GM10266 (cell line): ENCODE measurements around the gene CLUH.

Experiments
- DNase-seq: peaks from one replicate; pipeline ENCODE4 v3.0.0; 2012; ENCODE audit errors: extremely low spot score
- CTCF ChIP-seq: IDR thresholded peaks from 2 replicates; pipeline ENCODE4 v1.5.1; 2012; ENCODE audit warnings: mild to moderate bottlenecking, low read depth; ENCODE audit not compliant: control insufficient read depth, insufficient read depth; ENCODE audit errors: missing control alignments

CLUH gene

DNA sequence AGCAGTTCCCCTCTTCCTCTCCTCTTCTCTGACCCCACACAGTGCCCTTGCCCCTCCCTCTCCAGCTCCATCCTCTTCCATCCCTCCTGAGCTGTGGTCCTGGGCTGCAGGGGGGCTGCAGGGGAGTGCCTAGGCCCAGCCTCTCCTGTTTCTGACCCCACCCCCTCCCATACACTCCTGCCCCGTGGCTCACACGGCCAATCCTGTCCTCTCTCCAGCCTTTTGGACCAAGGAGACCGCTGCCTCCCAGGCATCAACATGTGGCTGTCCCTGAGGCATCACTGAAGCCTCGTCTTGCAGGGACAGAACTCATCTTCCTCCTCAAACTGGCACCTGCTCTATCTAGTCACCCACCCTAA is 6.7 kb downstream of the CLUH start:
- TF ChIP-seq CTCF, result no peak
- no peak for DNase-seq

DNA sequence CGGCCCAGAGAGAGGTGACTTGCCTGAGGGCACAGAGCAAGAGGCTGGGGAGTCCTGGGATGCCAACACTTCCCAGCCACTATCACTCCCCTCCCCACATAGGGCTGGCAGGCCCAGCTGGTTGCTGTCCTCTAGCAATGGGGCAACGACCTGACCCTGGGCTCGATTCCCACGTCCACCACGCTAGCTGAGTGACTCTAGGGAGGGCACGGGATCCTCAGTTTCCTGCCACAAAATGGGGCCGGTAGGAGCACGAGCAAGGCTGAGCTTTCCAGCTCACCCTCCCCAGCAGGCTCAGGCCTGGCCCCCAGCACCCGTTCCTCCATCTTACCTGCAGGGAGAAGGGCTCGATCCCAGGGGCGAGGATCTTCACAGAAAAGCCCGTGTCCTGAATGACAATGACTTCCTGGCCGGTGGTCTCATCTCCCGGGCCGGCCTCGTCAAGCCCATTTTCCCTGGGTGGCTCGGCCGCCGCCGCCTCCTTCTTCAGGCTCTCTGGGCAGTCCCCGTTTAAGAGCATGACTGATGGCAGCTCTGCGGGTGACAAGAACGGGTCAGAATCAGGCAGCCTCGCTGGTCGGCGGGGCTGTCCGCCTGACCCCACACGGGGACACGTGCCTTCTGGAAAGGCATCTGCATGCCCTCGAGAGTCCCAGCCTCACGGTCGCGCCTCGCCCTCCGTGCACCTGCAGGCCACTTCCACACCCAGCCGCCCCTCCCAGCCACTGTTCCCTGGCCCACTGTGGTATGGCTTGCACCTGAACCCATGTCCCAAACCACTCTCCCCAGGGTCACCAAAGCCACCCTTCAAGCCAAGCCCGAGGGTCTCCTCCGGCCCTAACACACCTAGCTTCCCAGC is 7.3 kb downstream of the CLUH start:
- no peak for TF ChIP-seq CTCF
- DNase-seq, result peak; percentile 20

DNA sequence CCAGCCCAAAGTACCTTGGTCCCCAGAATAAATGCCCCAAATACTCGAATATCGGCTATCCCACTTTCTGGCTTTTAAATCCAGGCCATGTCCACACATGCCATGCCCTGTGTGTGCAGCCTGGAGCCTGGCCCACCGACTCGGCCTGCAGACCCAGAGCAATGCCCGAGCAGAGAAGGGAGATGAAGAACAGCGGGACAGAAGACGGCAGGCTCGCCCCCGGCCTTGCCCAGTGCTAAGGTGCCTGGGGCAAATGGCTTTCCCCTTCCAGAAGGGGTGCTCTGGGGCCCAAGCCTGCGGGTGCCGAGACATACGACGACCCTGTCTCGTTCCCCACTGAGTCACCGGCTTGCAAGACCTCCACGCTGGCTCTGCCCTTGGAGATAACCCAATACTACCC is 8.0 kb downstream of the CLUH start:
- no peak for TF ChIP-seq CTCF
- DNase-seq, result no peak

DNA sequence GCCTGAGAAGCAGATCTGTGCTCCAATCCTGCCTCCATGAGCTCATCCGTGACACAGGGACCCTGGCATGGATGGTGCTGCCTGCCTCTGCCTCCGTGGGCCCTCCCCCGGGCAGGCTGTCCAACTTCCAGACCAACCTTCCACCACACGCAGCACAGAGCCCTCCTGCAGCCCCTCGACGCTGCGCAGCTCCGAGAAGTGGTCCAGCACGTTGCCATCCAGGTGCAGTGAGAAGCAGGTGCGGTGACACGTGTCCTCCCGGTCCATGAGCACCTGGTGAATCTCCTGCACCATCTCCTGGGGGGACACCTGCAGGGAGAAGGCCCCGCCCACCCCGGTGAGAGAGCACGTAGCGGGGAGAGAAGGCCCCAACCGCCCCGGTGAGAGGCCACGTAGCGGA is 8.4 kb downstream of the CLUH start:
- no peak for TF ChIP-seq CTCF

GRCh38 chr17:2701996-2702741 is 9.4 kb downstream of the CLUH start:
- no peak for DNase-seq
- TF ChIP-seq CTCF, result no peak

More for the DNA sequence above, 8.4 kb downstream of the CLUH start:
- DNase-seq, result no peak

DNA sequence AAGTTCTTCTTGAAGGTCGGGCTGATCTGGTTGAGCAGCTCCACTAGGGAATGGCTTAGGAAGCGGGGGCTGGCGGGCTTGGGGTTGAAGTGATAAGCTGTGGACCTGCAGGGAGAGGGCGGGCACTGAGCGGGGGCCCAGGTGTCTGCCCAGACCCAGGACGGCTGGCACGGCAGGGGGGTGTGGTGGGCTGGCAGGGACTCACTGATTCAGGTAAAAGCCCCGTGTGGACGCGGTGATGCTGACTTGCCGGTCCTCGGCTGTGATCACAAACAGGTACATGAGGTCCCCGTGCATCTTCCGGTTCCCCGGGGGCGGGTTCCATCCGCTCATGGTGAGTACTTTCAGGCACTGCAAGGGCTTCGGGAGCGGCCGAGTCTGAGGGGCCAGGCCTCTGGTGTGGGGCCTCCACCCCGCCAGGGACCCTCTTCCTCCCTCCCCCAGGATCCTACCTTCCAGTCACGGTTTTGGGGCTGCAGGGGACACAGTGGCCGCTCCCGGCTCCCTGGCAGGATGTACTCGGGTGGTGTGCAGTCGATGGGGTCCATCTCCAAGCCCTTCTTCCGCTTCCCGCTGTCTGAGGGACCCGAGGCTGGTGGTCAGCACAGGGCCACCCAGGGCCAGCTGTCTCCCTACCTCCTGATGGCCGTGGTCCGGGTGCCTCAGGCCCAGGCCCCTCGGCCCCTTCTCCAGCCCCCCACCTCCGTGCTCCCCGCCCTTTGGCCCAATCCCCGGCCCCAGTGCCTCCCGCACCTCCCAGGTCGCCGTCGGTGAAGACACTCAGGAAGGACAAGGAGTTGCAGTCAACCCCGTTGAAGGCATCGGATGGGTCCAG is 10.2 kb downstream of the CLUH start:
- TF ChIP-seq CTCF, result no peak
- peak; percentile 24 for DNase-seq
